Panc1 (cell line): Measurements from ENCODE around the gene SLC25A13. TPM values are rescaled to one million over a fixed set of nuclear protein-coding genes. Genes with fewer than 3 reads are reported as not detected.
"Not testable (repeated sequence)": the region's sequence is repeated elsewhere in the genome, so short reads cannot be mapped to it uniquely, and the experiment has no call there.

Source experiments
- ATAC-seq: fragments of 200-7000 bp; cut with Tn5 transposase; 2 replicates; pipeline ENCODE4 v1.9.1; 2020; ENCODE audit warnings: mild to moderate bottlenecking, moderate library complexity
- BruUV-seq: library from RNA; stranded (reverse); fragments of 400-500 nt; replicated peaks from 2 replicates; lab custom pipeline; 2021; lab: Mats Ljungman, UMichigan
- CTCF ChIA-PET: fragments of 300-600 bp; sonication (Branson Sonifier 250); formaldehyde crosslinking; loops from one replicate; lab custom pipeline; 2022; ENCODE audit warnings: antibody characterized with exemption; lab: Charles Lee
- POLR2A ChIA-PET: fragments of 300-600 bp; sonication (Branson Sonifier 250); formaldehyde crosslinking; loops from one replicate; lab custom pipeline; 2022; ENCODE audit warnings: antibody characterized with exemption; lab: Charles Lee
- DNase-seq: peaks from one replicate; pipeline ENCODE4 v3.0.0-alpha.2; 2010; ENCODE audit warnings: low read depth, low spot score
- H3K27ac ChIP-seq: 2 replicates; pipeline ENCODE4 v1.5.1; 2011; ENCODE audit warnings: mild to moderate bottlenecking, low read length, inconsistent platforms
- H3K27me3 ChIP-seq: fragments of 200-500 bp; sonication (Bioruptor generic); 2 replicates; pipeline ENCODE4 v1.6.0; 2014; ENCODE audit warnings: low read length, inconsistent platforms; ENCODE audit not compliant: control insufficient read depth, insufficient read depth
- H3K36me3 ChIP-seq: fragments of 200-500 bp; sonication (Bioruptor generic); 2 replicates; pipeline ENCODE4 v1.5.1; 2014; ENCODE audit warnings: inconsistent platforms, mild to moderate bottlenecking, low read length, moderate library complexity; ENCODE audit not compliant: control insufficient read depth, insufficient read depth
- H3K4me1 ChIP-seq: 2 replicates; pipeline ENCODE4 v1.5.1; 2011; ENCODE audit warnings: inconsistent platforms, mild to moderate bottlenecking, low read length, moderate library complexity; ENCODE audit not compliant: control insufficient read depth, insufficient read depth
- H3K4me3 ChIP-seq, 2 experiments: 2 replicates each; pipeline ENCODE4 v1.5.1; 2011 to 2012; ENCODE audit warnings: low read depth in 2 of 2, low read length in 2 of 2, mild to moderate bottlenecking in 2 of 2, inconsistent platforms in 1 of 2, moderate library complexity in 1 of 2
- H3K9me3 ChIP-seq: fragments of 200-500 bp; sonication (Bioruptor generic); 2 replicates; pipeline ENCODE4 v1.5.1; 2014; ENCODE audit warnings: low read depth, mild to moderate bottlenecking, inconsistent platforms, low read length, moderate library complexity; ENCODE audit not compliant: control insufficient read depth, insufficient read depth
- POLR2AphosphoS5 ChIP-seq: IDR thresholded peaks from 2 replicates; pipeline ENCODE4 v1.6.1; 2012; ENCODE audit warnings: mild to moderate bottlenecking, low read depth, low read length, moderate library complexity
- SIN3A ChIP-seq: IDR thresholded peaks from 2 replicates; pipeline ENCODE4 v1.6.1; 2012; ENCODE audit warnings: low read depth, mild to moderate bottlenecking, low read length, moderate library complexity, borderline replicate concordance; ENCODE audit not compliant: insufficient read depth
- TCF7L2 ChIP-seq: IDR thresholded peaks from 2 replicates; pipeline ENCODE4 v1.6.1; 2011; ENCODE audit warnings: mild to moderate bottlenecking, low read depth, low read length, inconsistent platforms
- in situ Hi-C: cut with HindIII; loops from 2 replicates; pipeline ENCODE4 v1.10.0; 2016; ENCODE audit warnings: low sequenced_read_pairs, low pct_unique_long_range_greater_than_20kb
- intact Hi-C: fragments of 100-400 bp; cut with micrococcal nuclease; formaldehyde crosslinking; loops from one replicate; pipeline ENCODE4 v1.10.0; 2022; ENCODE audit not compliant: unreplicated experiment
- total RNA-seq: library from RNA; stranded (reverse); gene quantifications from one replicate; pipeline ENCODE4 v1.2.1, GENCODE V29; 2021; ENCODE audit not compliant: unreplicated experiment
- TF ChIP-seq, protein P1 (sequence below): fragments of 450-650 bp; IDR thresholded peaks from 2 replicates; pipeline ENCODE4 v1.5.1; 2017; ENCODE audit warnings: mild to moderate bottlenecking
- TF ChIP-seq, protein P2 (sequence below), 2 experiments: IDR thresholded peaks; 2 replicates each; pipeline ENCODE4 v1.6.1; 2011 to 2012; ENCODE audit warnings: low read depth in 2 of 2, control low read depth in 1 of 2, low read length in 1 of 2, mild to moderate bottlenecking in 1 of 2, moderate library complexity in 1 of 2; ENCODE audit not compliant: insufficient read depth in 1 of 2

Gene SLC25A13
- total RNA-seq, 1 experiment from 2014 or later: 69.4 TPM

DNA sequence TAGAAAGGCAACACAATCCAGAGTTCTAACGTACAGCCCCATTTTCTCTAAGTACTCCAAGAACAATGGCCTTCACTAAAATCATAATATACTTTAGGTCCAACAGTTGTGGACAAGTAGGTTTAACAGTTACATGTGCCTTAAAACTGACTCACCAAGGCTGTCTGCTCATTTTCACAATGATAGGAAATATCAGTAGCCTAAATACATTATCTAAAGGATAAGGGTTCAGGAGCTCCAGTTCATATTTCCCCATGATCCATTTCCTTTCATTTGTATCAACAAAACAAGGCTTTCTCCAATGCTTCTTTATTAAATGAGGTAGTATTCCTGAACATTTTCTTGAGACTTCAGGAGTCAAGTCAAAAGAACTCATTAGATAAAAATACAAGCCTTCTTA is 164.0 kb downstream of the SLC25A13 start:
- H3K27ac ChIP-seq: no peak overlapping the region
- ATAC-seq (no peak), DNase-seq (no peak)
- ChIA-PET POLR2A (no interaction called here), CTCF (no interaction called here)
- H3K4me1 ChIP-seq: no peaks in the 10 kb centered on the region
- BruUV-seq: no TSS peak
- no peaks in the 10 kb centered on the region for H3K9me3 ChIP-seq
- no peak overlapping the region for H3K4me3 ChIP-seq
- H3K36me3 ChIP-seq: no peaks in the 10 kb centered on the region; the same call in 1 of the 2 replicates
- in situ Hi-C loops: no loop called here
- H3K27me3 ChIP-seq: no peaks in the 10 kb centered on the region
- intact Hi-C loops: no loop called here
- TF ChIP-seq TCF7L2 (no peak), POLR2AphosphoS5 (no peak), SIN3A (no peak)
- TF ChIP-seq, protein P1, sequence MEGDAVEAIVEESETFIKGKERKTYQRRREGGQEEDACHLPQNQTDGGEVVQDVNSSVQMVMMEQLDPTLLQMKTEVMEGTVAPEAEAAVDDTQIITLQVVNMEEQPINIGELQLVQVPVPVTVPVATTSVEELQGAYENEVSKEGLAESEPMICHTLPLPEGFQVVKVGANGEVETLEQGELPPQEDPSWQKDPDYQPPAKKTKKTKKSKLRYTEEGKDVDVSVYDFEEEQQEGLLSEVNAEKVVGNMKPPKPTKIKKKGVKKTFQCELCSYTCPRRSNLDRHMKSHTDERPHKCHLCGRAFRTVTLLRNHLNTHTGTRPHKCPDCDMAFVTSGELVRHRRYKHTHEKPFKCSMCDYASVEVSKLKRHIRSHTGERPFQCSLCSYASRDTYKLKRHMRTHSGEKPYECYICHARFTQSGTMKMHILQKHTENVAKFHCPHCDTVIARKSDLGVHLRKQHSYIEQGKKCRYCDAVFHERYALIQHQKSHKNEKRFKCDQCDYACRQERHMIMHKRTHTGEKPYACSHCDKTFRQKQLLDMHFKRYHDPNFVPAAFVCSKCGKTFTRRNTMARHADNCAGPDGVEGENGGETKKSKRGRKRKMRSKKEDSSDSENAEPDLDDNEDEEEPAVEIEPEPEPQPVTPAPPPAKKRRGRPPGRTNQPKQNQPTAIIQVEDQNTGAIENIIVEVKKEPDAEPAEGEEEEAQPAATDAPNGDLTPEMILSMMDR: no peak
- TF ChIP-seq, protein P2, sequence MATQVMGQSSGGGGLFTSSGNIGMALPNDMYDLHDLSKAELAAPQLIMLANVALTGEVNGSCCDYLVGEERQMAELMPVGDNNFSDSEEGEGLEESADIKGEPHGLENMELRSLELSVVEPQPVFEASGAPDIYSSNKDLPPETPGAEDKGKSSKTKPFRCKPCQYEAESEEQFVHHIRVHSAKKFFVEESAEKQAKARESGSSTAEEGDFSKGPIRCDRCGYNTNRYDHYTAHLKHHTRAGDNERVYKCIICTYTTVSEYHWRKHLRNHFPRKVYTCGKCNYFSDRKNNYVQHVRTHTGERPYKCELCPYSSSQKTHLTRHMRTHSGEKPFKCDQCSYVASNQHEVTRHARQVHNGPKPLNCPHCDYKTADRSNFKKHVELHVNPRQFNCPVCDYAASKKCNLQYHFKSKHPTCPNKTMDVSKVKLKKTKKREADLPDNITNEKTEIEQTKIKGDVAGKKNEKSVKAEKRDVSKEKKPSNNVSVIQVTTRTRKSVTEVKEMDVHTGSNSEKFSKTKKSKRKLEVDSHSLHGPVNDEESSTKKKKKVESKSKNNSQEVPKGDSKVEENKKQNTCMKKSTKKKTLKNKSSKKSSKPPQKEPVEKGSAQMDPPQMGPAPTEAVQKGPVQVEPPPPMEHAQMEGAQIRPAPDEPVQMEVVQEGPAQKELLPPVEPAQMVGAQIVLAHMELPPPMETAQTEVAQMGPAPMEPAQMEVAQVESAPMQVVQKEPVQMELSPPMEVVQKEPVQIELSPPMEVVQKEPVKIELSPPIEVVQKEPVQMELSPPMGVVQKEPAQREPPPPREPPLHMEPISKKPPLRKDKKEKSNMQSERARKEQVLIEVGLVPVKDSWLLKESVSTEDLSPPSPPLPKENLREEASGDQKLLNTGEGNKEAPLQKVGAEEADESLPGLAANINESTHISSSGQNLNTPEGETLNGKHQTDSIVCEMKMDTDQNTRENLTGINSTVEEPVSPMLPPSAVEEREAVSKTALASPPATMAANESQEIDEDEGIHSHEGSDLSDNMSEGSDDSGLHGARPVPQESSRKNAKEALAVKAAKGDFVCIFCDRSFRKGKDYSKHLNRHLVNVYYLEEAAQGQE (IDR thresholded peaks at IDR 0.05; ENCODE audit: insufficient read depth in 1 of 2, low read depth in 2 of 2, low read length in 1 of 2): no peak

DNA sequence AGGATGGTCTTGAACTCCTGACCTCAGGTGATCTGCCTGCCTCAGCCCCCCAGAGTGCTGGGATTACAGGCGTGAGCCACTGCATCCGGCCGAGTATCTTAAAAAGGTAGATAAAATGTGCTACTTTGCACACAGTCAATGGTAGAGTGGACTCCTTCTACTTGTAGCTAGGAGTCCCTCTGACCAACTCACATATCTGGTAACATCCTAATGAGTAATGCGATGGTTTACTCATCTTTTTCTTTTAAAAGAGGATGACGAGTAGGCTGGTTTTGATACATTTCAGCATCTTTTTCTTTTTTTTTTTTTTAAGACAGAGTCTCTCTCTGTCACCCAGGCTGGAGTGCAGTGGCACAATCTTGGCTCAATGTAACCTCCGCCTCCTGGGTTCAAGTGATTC is 167.4 kb downstream of the SLC25A13 start:
- DNase-seq, POLR2A ChIA-PET, intact Hi-C loops: not testable (repeated sequence)

DNA sequence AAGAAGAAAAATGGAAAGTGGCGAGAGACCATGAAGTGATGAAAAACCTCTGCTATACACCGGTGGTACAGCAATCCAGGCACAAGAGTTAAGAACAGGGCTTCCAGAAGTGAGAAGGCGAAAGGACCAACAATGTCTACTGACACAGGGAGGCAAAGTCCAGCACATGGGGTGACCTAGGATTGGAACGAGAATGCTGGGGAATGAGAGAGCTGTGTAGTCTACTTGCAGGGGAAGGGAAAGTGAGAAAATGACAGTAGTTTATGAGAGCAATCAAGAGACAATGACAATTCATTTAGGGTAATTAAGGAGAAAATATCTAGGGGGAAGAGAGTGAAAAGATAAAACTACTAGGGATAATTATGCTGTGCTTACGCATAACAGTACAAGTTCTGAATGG is 169.2 kb downstream of the SLC25A13 start:
- ChIA-PET CTCF (no interaction called here), POLR2A (no interaction called here)
- no TSS peak for BruUV-seq
- DNase-seq: no peak
- ATAC-seq: no peak
- Histone ChIP-seq H3K4me1 (no peaks in the 10 kb centered on the region), H3K27me3 (no peaks in the 10 kb centered on the region), H3K27ac (no peak overlapping the region), H3K9me3 (no peaks in the 10 kb centered on the region), H3K4me3 (no peak overlapping the region), H3K36me3 (0 out of 2 replicates have a peak, but pooled peaks cover 5% of the 10 kb centered on the region)
- TF ChIP-seq TCF7L2 (no peak), SIN3A (no peak), POLR2AphosphoS5 (no peak)
- TF ChIP-seq, protein P1: no peak
- in situ Hi-C loops: no loop called here
- intact Hi-C loops: no loop called here

More for the DNA sequence above, 167.4 kb downstream of the SLC25A13 start:
- H3K4me3 ChIP-seq, H3K9me3 ChIP-seq, H3K4me1 ChIP-seq, H3K36me3 ChIP-seq, CTCF ChIA-PET, in situ Hi-C loops, H3K27me3 ChIP-seq, ATAC-seq, H3K27ac ChIP-seq, BruUV-seq: not testable (repeated sequence)
